ENCODE data around the gene NTS. TPM values are rescaled to one million over a fixed set of nuclear protein-coding genes. Genes with fewer than 3 reads are reported as not detected.

NTS gene
- total RNA-seq, 1 experiment from 2014 or later, result 5.1 TPM

- Histone ChIP-seq H3K14ac (ENCODE audit: insufficient read depth, low read length) (no peak overlapping the region), H2BK120ac (ENCODE audit: low read depth, low read length, poor library complexity, severe bottlenecking) (no peak overlapping the region), H3K79me2 (ENCODE audit: insufficient read depth, low read length) (no peaks in the 10 kb centered on the region), H3K23me2 (ENCODE audit: insufficient read length, low read depth, low read length, poor library complexity, severe bottlenecking) (no peaks in the 10 kb centered on the region), H4K20me1 (ENCODE audit: control insufficient read depth, insufficient read depth, insufficient read length) (no peaks in the 10 kb centered on the region), H2BK5ac (ENCODE audit: insufficient read length, low read length) (no peak overlapping the region), H3K4me1 (ENCODE audit: insufficient read depth, low read length) (no peaks in the 10 kb centered on the region; the same call in 1 of the 2 replicates), H4K5ac (ENCODE audit: insufficient read length, low read depth, low read length) (no peak overlapping the region), H3T11ph (ENCODE audit: low read length) (no peak overlapping the region), H3K23ac (ENCODE audit: insufficient read length, low read depth, low read length) (no peak overlapping the region), H2BK15ac (ENCODE audit: low read depth, low read length) (no peak overlapping the region), H3K56ac (ENCODE audit: insufficient read length, low read depth, low read length) (no peak overlapping the region), H3K18ac (ENCODE audit: insufficient read length, low read depth, low read length) (no peak overlapping the region), H3K9ac (ENCODE audit: extremely low read depth, insufficient read length, low read length) (no peak overlapping the region), H2BK12ac (ENCODE audit: insufficient read length, low read depth, low read length) (no peak overlapping the region), H3K27ac (ENCODE audit: insufficient read length, low read depth, low read length) (no peak overlapping the region), H3K27me3 (ENCODE audit: insufficient read depth, low read length) (no peaks in the 10 kb centered on the region), H2BK20ac (ENCODE audit: low read depth, low read length, poor library complexity, severe bottlenecking) (no peak overlapping the region), H2AFZ (ENCODE audit: low read length) (no peak overlapping the region), H3K79me1 (ENCODE audit: insufficient read depth, low read depth, low read length, poor library complexity, severe bottlenecking) (no peaks in the 10 kb centered on the region), H4K91ac (ENCODE audit: insufficient read length, low read depth, low read length) (no peak overlapping the region), H3K4me2 (ENCODE audit: insufficient read depth, insufficient read length, low read length) (no peak overlapping the region), H3K4ac (ENCODE audit: low read depth, low read length) (no peak overlapping the region), H4K8ac (replicated peaks; ENCODE audit: insufficient read length, low read depth, low read length) (no peak overlapping the region), H3K9me3 (ENCODE audit: control insufficient read depth, low read depth, low read length) (no peaks in the 10 kb centered on the region), H2AK5ac (ENCODE audit: insufficient read length, low read length) (no peak overlapping the region)
- peaks cover 17% of the 10 kb centered on the region in 2 experiments for H3K4me1 Mint-ChIP-seq
- WGBS (ENCODE audit: extremely low coverage, insufficient read length, low lambda C conversion rate), result no CpG with 5 or more reads among the region's 3 CpGs
- H3K36me3 Mint-ChIP-seq (ENCODE audit: insufficient read depth in 1 of 3, low read depth in 3 of 3), result no peaks in the 10 kb centered on the region
- H3K27ac Mint-ChIP-seq, result no peak overlapping the region
- H3K4me3 Mint-ChIP-seq, result no peak overlapping the region
- TF ChIP-seq CTCF (conservative IDR thresholded peaks at IDR 0.05), result peak; percentile 86
- no peaks in the 10 kb centered on the region for H3K9me3 Mint-ChIP-seq
- DNase-seq, result no peak
- H3K27me3 Mint-ChIP-seq (ENCODE audit: low read depth), result no peaks in the 10 kb centered on the region
These were observed 1.5 kb upstream of the NTS start for GRCh38 chr12:85872497-85873091.
